Activated CD4-positive, alpha-beta T cell treated with anti-CD3 and anti-CD28 coated beads for 24 hours (primary cell): Measurements from ENCODE around the gene TXN.

ENCODE experiments used
- DNase-seq, 2 donors: peaks; one replicate each; pipeline ENCODE4 v3.0.0-alpha.2; 2020; ENCODE audit warnings: low read depth in 2 of 2

Gene TXN

GRCh38 chr9:110256380-110257096, at the start of gene TXN:
TXN (minus strand) TSS chr9:110256507; CDS start chr9:110256435, 72 bp downstream.
- DNase-seq: peak; percentile 84 to 86

GRCh38 chr9:110303133-110303532, 46.8 kb upstream of the TXN start:
- DNase-seq: no peak

DNA sequence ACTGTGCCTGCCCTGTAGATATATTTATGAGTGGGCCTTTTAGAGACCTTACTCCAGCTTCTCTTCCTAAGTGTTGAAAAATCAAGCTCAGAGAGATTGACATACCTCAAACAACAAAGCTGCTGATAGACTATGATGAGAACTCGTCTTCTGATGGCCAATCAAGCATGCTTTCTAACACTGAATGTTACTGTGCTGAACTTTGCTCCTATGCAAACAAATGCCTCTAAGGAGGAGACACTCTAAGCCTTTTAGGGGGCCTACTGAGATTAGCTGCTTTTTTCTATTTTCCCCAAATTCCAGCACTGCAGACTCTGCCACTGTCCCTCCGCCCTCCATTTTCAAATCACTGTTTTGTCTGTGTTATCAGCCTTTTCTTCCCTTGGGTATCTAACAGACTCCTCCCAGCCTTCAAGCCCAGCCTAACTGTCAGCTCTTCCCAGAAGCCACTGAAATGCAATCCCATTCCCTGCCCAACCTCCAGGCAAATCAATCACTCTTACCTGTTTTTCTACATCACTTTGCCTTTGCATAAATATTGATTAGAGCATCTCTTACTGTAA, 41.8 kb upstream of the TXN start:
- DNase-seq: no peak

- DNase-seq: no peak
These were observed 36.9 kb upstream of the TXN start for GRCh38 chr9:110293248-110293647.

GRCh38 chr9:110291921-110292557, 35.7 kb upstream of the TXN start:
- DNase-seq: no peak

DNA sequence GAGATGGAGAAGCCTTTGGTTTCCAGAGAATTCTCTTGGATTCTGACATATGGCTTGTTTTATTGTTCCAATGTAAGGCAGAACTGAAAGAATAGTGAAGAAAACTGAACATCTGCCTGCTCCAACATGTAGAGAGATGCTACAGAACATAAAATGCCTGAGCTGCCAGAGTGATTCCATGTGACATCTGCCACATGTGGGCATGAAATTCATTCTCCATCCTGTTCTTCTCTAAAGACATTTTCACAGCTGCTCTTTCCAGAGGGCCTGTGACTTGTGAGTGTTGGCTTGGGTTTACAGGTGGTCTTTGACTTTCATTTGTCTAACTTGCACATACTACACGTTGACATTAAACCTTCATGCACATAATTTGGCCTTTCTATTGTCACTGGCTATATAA, 33.7 kb upstream of the TXN start:
- DNase-seq: no peak

GRCh38 chr9:110288503-110288902, 32.2 kb upstream of the TXN start:
- DNase-seq: no peak

- DNase-seq: no peak
These were observed 31.0 kb upstream of the TXN start for GRCh38 chr9:110287289-110287680.

GRCh38 chr9:110284211-110284844, 28.0 kb upstream of the TXN start:
- no peak for DNase-seq

GRCh38 chr9:110283751-110284150, 27.4 kb upstream of the TXN start:
- DNase-seq: no peak

GRCh38 chr9:110282739-110283081, 26.4 kb upstream of the TXN start:
- DNase-seq: no peak

DNA sequence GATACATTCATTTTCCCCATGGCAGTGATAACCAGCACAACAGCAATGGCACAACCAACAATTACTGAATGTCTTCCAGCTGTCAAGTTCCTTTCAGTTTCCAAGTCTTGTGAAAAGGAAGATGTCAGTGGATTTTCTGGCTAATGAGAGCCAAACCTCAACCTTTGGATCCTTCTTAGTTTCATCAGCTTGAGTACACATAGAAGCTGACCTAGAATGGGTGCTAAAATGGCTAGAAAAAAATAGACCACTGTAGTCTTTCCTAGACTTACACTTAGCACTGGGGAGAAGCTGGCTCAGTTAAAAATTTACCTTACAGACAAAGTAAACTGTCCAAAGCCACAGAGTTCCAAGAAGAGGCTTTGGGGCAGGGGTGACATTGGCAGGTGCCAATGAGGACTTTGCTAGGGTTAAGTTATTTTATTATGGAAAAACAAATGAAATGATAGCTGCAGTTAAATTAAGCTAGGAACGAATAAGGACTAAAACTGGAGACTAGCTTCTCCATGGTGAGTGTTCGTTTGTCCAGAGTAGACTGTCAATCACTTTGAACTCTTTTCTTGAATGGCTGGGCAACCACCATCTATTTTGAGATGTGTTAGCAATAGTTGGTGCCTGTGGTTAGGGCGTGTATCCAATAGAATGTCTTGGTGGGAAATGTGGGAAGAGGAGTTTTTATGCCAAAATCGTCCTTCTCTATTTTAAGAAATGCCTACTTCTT, 25.9 kb upstream of the TXN start:
- DNase-seq: no peak

- no peak for DNase-seq
These were observed 21.9 kb upstream of the TXN start for GRCh38 chr9:110278080-110278707.

- DNase-seq: no peak
These were observed 20.5 kb upstream of the TXN start for GRCh38 chr9:110276781-110277180.

GRCh38 chr9:110270211-110270995, 14.1 kb upstream of the TXN start:
- DNase-seq: no peak

DNA sequence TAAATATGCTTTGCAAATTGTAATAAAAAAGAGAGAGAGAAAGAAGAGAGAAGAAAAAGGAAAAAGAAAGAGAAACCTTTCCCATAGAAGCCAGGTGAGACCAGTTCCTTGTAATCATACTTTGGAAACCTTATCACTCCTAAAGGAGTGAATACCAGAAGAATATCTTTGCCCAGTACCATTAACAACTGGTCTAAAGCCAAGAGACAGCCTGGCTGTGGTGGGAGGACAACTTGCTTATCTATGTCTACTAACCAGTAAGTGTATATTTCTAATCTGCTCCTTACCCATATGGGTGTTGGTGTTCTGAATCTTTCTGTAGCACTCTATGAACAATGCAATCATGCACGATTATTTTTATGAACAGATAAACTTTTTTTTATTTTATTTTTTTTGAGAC, 10.5 kb upstream of the TXN start:
- no peak for DNase-seq

- no peak for DNase-seq
These were observed 5.3 kb upstream of the TXN start for GRCh38 chr9:110261632-110262031.

DNA sequence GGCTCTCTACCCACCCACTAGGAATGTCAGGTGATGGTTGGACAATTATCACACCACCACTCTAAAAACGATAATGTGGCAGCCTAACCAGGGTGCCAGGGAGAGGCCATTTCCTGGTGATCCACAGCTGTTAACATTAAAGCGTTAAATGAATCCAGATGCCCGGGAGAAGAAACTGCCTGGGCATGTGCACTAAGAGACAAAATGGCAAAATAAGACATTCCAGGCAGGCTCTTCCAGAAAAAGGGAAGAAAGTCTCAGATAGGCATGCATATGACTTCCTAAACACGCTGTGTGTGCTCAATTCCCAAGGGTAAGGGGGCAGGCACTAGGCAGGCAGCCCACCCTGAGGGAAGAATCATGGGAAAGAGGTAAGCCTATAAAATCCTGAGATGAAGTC, 4.6 kb upstream of the TXN start:
- DNase-seq: no peak

DNA sequence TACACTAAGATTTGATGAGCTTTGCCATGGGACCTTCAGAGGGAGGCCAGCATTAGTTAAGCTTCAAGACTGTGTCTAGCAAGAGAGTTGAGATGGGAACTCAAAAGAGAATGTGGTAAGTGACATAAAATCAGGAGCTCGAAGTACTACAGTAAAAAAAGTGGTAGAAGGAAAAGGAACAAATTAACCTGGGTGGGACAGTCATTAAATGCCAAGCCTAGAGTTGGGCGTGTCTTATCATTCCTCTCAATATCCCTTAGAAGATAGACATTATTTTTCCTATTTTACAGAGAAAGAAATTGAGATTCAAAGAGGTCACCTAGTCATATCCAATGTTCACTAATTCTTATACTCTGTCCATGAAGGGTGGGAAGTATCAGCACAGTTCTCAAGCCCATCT, 3.3 kb upstream of the TXN start:
- no peak for DNase-seq

DNA sequence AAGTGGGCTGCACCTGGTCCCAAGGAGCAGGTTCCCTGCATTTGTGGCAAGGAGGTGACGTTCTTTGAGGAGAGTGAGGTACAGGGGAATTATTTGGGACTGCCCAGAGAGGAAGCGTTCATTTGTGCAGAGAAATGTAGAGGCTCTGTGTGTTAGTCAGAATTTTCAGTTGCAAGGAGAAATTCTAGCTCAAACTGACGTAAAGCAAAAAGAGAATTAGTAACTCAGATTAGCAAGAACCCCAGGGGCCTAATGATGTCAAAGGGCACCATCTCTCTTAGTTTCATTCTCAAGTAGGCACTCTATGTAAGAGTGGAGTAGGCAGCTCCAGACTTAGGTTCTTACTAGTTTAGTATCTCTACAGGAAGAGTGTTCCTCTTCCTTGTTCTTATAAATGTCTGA, 2.4 kb upstream of the TXN start:
- DNase-seq: no peak

GRCh38 chr9:110257956-110258355, 1.6 kb upstream of the TXN start:
- DNase-seq: no peak
